ENCODE measurements around the gene CD300E. TPM values are rescaled to one million over a fixed set of nuclear protein-coding genes. Genes with fewer than 3 reads are reported as not detected.

CD300E gene
- total RNA-seq (not detected in 2 replicates), polyA plus RNA-seq (not detected in 2 replicates), polyA minus RNA-seq (not detected in 2 replicates), Bru-seq, nascent RNA (not detected), BruChase-seq, experiment 1, labeled RNA remaining after a 6-hour chase (not detected), BruChase-seq, experiment 2, labeled RNA remaining after a 2-hour chase (not detected)
- not detected in 2 replicates for polyA plus RNA-seq (2011; cell fraction: cytosol; rRNA removed)
- polyA plus RNA-seq (2011; cell fraction: nucleus; rRNA removed): not detected in 2 replicates
- polyA plus RNA-seq (2012): not detected in 2 replicates
- polyA minus RNA-seq (2011; cell fraction: cytosol; rRNA and poly(A)+ RNA removed): not detected
- not detected in 2 replicates for polyA minus RNA-seq (2011; cell fraction: nucleus; rRNA and poly(A)+ RNA removed)
- long read RNA-seq: 0 reads

- POLR2A ChIA-PET: no interaction called here
- no peak for DNase-seq (ENCODE audit: low read depth, low spot score)
- Histone ChIP-seq H3K4me2 (ENCODE audit: insufficient read depth, low read length) (no peak within 1 kb of the TSS), H3K4me1 (ENCODE audit: control insufficient read depth, extremely low read depth, insufficient read depth, low read length) (no peaks in the 10 kb centered on the region), H3K9me3 (replicated peaks; ENCODE audit: control insufficient read depth, insufficient read depth, low read length) (no peaks in the 10 kb centered on the region), H3K27me3 (ENCODE audit: control insufficient read depth in 2 of 2, insufficient read depth in 2 of 2, low read length in 2 of 2) (no peaks in the 10 kb centered on the region), H4K20me1 (replicated peaks; ENCODE audit: control insufficient read depth, extremely low read depth, insufficient read depth, low read length) (no peaks in the 10 kb centered on the region), H3K27ac (ENCODE audit: insufficient read depth, low read depth, low read length) (no peak within 1 kb of the TSS), H3K79me2 (ENCODE audit: control insufficient read depth, insufficient read depth, low read length) (no peaks in the 10 kb centered on the region), H3K4me3 (replicated peaks in 1 of 3; ENCODE audit: insufficient read depth in 1 of 3, low read depth in 1 of 3, low read length in 3 of 3) (no peak within 1 kb of the TSS), H3K9me1 (replicated peaks; ENCODE audit: control insufficient read depth, extremely low read depth, insufficient read depth, low read length) (no peaks in the 10 kb centered on the region), H3K36me3 (ENCODE audit: control insufficient read depth in 2 of 2, extremely low read depth in 1 of 2, insufficient read depth in 2 of 2, low read length in 2 of 2) (no peaks in the 10 kb centered on the region), H3K9ac (replicated peaks; ENCODE audit: extremely low read depth, insufficient read depth, low read length) (no peak within 1 kb of the TSS), H2AFZ (ENCODE audit: low read depth, low read length) (no peak within 1 kb of the TSS)
- CTCF ChIA-PET: no interaction called here
- dilution Hi-C loops (cut with MboI; ENCODE audit: extremely low pct_ligation_motif_present, low sequenced_read_pairs) (no loop called here), intact Hi-C loops (cut with micrococcal nuclease) (no loop called here)
- TF ChIP-seq EZH2 (IDR thresholded peaks at IDR 0.05; ENCODE audit: borderline replicate concordance, low read depth, low read length, severe bottlenecking) (no peak), GATA2 (IDR thresholded peaks at IDR 0.05; ENCODE audit: insufficient read depth, insufficient read length, low read depth, low read length) (no peak), MAX (IDR thresholded peaks at IDR 0.05; ENCODE audit: insufficient read depth, insufficient read length) (no peak), POLR2A (IDR thresholded peaks at IDR 0.05; ENCODE audit: low read depth, low read length) (no peak), MYC (IDR thresholded peaks at IDR 0.05; ENCODE audit: low read depth, low read length) (no peak), FOS (IDR thresholded peaks at IDR 0.05; ENCODE audit: borderline replicate concordance, insufficient read depth, low read length) (no peak), POLR2AphosphoS5 (IDR thresholded peaks at IDR 0.05; ENCODE audit: insufficient read depth, low read depth, low read length) (no peak), JUN (IDR thresholded peaks at IDR 0.05; ENCODE audit: borderline replicate concordance, insufficient read depth, insufficient read length, low read depth) (no peak)
- TF ChIP-seq, protein P1, sequence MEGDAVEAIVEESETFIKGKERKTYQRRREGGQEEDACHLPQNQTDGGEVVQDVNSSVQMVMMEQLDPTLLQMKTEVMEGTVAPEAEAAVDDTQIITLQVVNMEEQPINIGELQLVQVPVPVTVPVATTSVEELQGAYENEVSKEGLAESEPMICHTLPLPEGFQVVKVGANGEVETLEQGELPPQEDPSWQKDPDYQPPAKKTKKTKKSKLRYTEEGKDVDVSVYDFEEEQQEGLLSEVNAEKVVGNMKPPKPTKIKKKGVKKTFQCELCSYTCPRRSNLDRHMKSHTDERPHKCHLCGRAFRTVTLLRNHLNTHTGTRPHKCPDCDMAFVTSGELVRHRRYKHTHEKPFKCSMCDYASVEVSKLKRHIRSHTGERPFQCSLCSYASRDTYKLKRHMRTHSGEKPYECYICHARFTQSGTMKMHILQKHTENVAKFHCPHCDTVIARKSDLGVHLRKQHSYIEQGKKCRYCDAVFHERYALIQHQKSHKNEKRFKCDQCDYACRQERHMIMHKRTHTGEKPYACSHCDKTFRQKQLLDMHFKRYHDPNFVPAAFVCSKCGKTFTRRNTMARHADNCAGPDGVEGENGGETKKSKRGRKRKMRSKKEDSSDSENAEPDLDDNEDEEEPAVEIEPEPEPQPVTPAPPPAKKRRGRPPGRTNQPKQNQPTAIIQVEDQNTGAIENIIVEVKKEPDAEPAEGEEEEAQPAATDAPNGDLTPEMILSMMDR (IDR thresholded peaks at IDR 0.05; ENCODE audit: extremely low read depth in 1 of 2, insufficient read depth in 1 of 2, low read depth in 1 of 2, low read length in 2 of 2): no peak
- FAIRE-seq: no peak
- BruUV-seq (replicated peaks): no TSS peak
Observed at GRCh38 chr17:74623693-74624093, at the start of gene CD300E. Gene CD300E (minus strand): TSS chr17:74623738. CDS start chr17:74623621, 117 bp downstream.

Data from endothelial cell of umbilical vein (primary cell).